HepG2 (cell line): ENCODE data around the gene AFDN. TPM values are rescaled to one million over a fixed set of nuclear protein-coding genes. Genes with fewer than 3 reads are reported as not detected.

ENCODE experiments used
- AGO2 ChIP-seq: fragments of 200-400 bp; formaldehyde crosslinking; optimal IDR thresholded peaks from 2 replicates; pipeline ENCODE3; 2017; ENCODE audit warnings: mild to moderate bottlenecking, low read depth, low read length, moderate library complexity
- ARID2 ChIP-seq: sonication (generic); formaldehyde crosslinking; IDR thresholded peaks from 2 replicates; pipeline ENCODE4 v1.8.1; 2022; ENCODE audit warnings: mild to moderate bottlenecking, missing genetic modification reagents, borderline replicate concordance
- DNMT3B ChIP-seq: conservative IDR thresholded peaks from 2 replicates; pipeline ENCODE4 v1.6.1; 2016; ENCODE audit warnings: missing biosample characterization, control low read depth
- FOXC1 ChIP-seq: sonication (generic); formaldehyde crosslinking; IDR thresholded peaks from 2 replicates; pipeline ENCODE4 v1.8.0; 2022; ENCODE audit warnings: mild to moderate bottlenecking, missing genetic modification reagents, borderline replicate concordance
- HOXA7 ChIP-seq: sonication (generic); formaldehyde crosslinking; IDR thresholded peaks from 2 replicates; pipeline ENCODE4 v1.8.1; 2022; ENCODE audit warnings: mild to moderate bottlenecking, missing genetic modification reagents, moderate library complexity
- MEIS2 ChIP-seq: sonication (generic); formaldehyde crosslinking; IDR thresholded peaks from 2 replicates; pipeline ENCODE4 v1.9.0; 2021; ENCODE audit warnings: mild to moderate bottlenecking, missing genetic modification reagents
- NFATC3 ChIP-seq: sonication (generic); formaldehyde crosslinking; IDR thresholded peaks from 2 replicates; pipeline ENCODE4 v1.5.1; 2020; ENCODE audit warnings: mild to moderate bottlenecking, missing genetic modification reagents
- NR3C1 ChIP-seq: sonication (generic); formaldehyde crosslinking; IDR thresholded peaks from 2 replicates; pipeline ENCODE4 v1.4.0; 2020; ENCODE audit warnings: missing genetic modification reagents
- PHF20 ChIP-seq: sonication (generic); formaldehyde crosslinking; IDR thresholded peaks from 2 replicates; pipeline ENCODE4 v1.5.0; 2020; ENCODE audit warnings: mild to moderate bottlenecking, missing genetic modification reagents
- POLR2A ChIP-seq, 2 experiments: IDR thresholded peaks; 2 replicates each; pipeline ENCODE4 v1.6.1; 2011; ENCODE audit warnings: low read depth in 2 of 2, low read length in 2 of 2, mild to moderate bottlenecking in 1 of 2, moderate library complexity in 1 of 2; ENCODE audit not compliant: insufficient read depth in 1 of 2
- SIX1 ChIP-seq: sonication (generic); formaldehyde crosslinking; IDR thresholded peaks from 2 replicates; pipeline ENCODE4 v1.4.0; 2020; ENCODE audit warnings: missing genetic modification reagents, borderline replicate concordance
- SMAD1 ChIP-seq: sonication (generic); formaldehyde crosslinking; IDR thresholded peaks from 2 replicates; pipeline ENCODE4 v1.4.0; 2020; ENCODE audit warnings: missing genetic modification reagents, low read depth, mild to moderate bottlenecking, borderline replicate concordance
- SOX6 ChIP-seq, 2 experiments: fragments of 450-650 bp in 1 of 2; sonication (generic) in 1 of 2; formaldehyde crosslinking in 1 of 2; IDR thresholded peaks; 2 replicates each; pipeline versions ENCODE4 v1.4.0 to v1.6.1; 2017 to 2020; ENCODE audit warnings: antibody characterized with exemption in 1 of 2, mild to moderate bottlenecking in 1 of 2, missing genetic modification reagents in 1 of 2
- SSRP1 ChIP-seq: IDR thresholded peaks from 2 replicates; pipeline ENCODE4 v1.6.1; 2016; ENCODE audit warnings: control low read depth
- ZHX1 ChIP-seq: sonication (generic); formaldehyde crosslinking; IDR thresholded peaks from 2 replicates; pipeline ENCODE4 v1.8.1; 2022; ENCODE audit warnings: low read depth, mild to moderate bottlenecking, missing genetic modification reagents
- ZNF138 ChIP-seq: sonication (generic); formaldehyde crosslinking; IDR thresholded peaks from 2 replicates; pipeline ENCODE4 v1.5.0; 2020; ENCODE audit warnings: mild to moderate bottlenecking, low read depth, missing genetic modification reagents
- ZNF274 ChIP-seq: sonication (generic); formaldehyde crosslinking; IDR thresholded peaks from 2 replicates; pipeline ENCODE4 v1.5.1; 2020; ENCODE audit warnings: mild to moderate bottlenecking, missing genetic modification reagents
- ZNF281 ChIP-seq: sonication (generic); formaldehyde crosslinking; IDR thresholded peaks from 2 replicates; pipeline ENCODE4 v1.4.0; 2020; ENCODE audit warnings: missing genetic modification reagents, borderline replicate concordance
- ZNF296 ChIP-seq: sonication (generic); formaldehyde crosslinking; conservative IDR thresholded peaks from 2 replicates; pipeline ENCODE4 v1.5.0; 2020; ENCODE audit warnings: mild to moderate bottlenecking, missing genetic modification reagents
- ZNF34 ChIP-seq: sonication (generic); formaldehyde crosslinking; IDR thresholded peaks from 2 replicates; pipeline ENCODE4 v1.4.0; 2020; ENCODE audit warnings: mild to moderate bottlenecking, missing genetic modification reagents, borderline replicate concordance
- ZNF354B ChIP-seq: sonication (generic); formaldehyde crosslinking; IDR thresholded peaks from 2 replicates; pipeline ENCODE4 v1.8.0; 2022; ENCODE audit warnings: mild to moderate bottlenecking, missing genetic modification reagents
- ZNF431 ChIP-seq: sonication (generic); formaldehyde crosslinking; IDR thresholded peaks from 2 replicates; pipeline ENCODE4 v1.9.0; 2022; ENCODE audit warnings: missing genetic modification reagents, low read depth, mild to moderate bottlenecking, borderline replicate concordance
- ZNF577 ChIP-seq: sonication (generic); formaldehyde crosslinking; IDR thresholded peaks from 2 replicates; pipeline ENCODE4 v1.4.0; 2020; ENCODE audit warnings: mild to moderate bottlenecking, low read depth, missing genetic modification reagents, borderline replicate concordance
- polyA plus RNA-seq, 8 experiments: library from polyadenylated mRNA; depleted of rRNA in 3 of 8; stranded (reverse) in 7 of 8; unstranded in 1 of 8; fragments of >200 nt; fragmentation: Illumina TruSeq in 4 of 8; extraction: Trizol in 4 of 8; gene quantifications; 2 replicates each; pipeline versions ENCODE4 v1.2.1 to v1.2.3, GENCODE V29; 2011 to 2016; ENCODE audit warnings: low read depth in 4 of 8, missing spikeins in 1 of 8, mixed read lengths in 1 of 8; ENCODE audit not compliant: insufficient read depth in 1 of 8
- total RNA-seq, 5 experiments: library from RNA; depleted of rRNA; stranded (reverse); fragments of >200 nt; fragmentation: Illumina TruSeq; extraction: Trizol; gene quantifications; 2 replicates each; pipeline ENCODE4 v1.2.3, GENCODE V29; 2016; ENCODE audit warnings: low read depth in 1 of 5
- TF ChIP-seq, protein P1 (sequence below): IDR thresholded peaks from 2 replicates; pipeline ENCODE4 v1.6.1; 2016; ENCODE audit warnings: mild to moderate bottlenecking, missing biosample characterization, missing genetic modification reagents
- TF ChIP-seq, protein P2 (sequence below): sonication (generic); formaldehyde crosslinking; IDR thresholded peaks from 2 replicates; pipeline ENCODE4 v1.8.1; 2023; ENCODE audit warnings: missing genetic modification reagents, mild to moderate bottlenecking, borderline replicate concordance

The AFDN gene
- total and polyA plus RNA-seq, 2 of the 13 experiments (the other 11 are each of a cell fraction or from before 2014, with no cell fraction given) = 136 to 151 TPM

DNA sequence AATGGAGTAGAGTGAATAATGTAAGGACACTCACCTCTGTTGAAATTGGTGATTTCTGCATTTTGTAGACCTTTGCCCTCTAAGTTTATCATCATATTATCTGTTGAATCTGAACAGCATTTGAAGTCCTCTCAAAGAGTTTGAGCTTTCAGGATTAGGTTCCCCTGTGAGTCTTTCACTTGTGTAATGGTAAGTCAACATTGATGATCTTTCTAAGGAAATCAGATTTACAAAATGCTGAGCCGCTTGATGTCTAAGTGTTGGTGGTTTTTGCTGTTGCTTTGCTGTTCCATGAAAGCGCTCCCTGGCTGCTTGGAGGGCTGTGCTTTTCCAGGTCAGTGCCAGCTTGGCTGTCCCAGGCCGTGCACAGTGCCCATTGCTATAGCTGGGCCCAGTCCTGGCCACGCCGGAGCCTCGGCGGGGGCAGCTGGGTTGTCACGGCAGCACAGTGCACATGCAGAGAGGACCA lies 136.9 kb downstream of the AFDN start (continued):
- TF ChIP-seq HOXA7 = no peak
- TF ChIP-seq ZNF34 = no peak; the same call in 1 of the 2 replicates
- TF ChIP-seq ZNF431 (CRISPR knock-in tag) = no peak
- TF ChIP-seq NR3C1 (CRISPR knock-in tag) = no peak
- no peak for TF ChIP-seq ZNF577 (CRISPR knock-in tag)
- TF ChIP-seq, protein P1, sequence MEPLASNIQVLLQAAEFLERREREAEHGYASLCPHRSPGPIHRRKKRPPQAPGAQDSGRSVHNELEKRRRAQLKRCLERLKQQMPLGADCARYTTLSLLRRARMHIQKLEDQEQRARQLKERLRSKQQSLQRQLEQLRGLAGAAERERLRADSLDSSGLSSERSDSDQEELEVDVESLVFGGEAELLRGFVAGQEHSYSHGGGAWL (CRISPR knock-in tag) = 0 out of 2 replicates have a peak, but pooled peaks have one; percentile 31
- TF ChIP-seq ZNF296 (CRISPR knock-in tag) = no peak
- no peak for TF ChIP-seq FOXC1 (CRISPR knock-in tag)
- TF ChIP-seq AGO2 = peak; percentile 36
- no peak for TF ChIP-seq SMAD1
- peak; percentile 50; the same call in 1 of the 2 replicates for TF ChIP-seq ZHX1 (CRISPR knock-in tag)
- TF ChIP-seq ARID2 = 0 out of 2 replicates have a peak, but pooled peaks have one; percentile 25
- TF ChIP-seq POLR2A (IDR thresholded peaks at IDR 0.05; ENCODE audit: insufficient read depth in 1 of 2, low read depth in 2 of 2, low read length in 2 of 2) = no peak
- TF ChIP-seq ZNF138 (CRISPR knock-in tag) = no peak
- TF ChIP-seq ZNF281 (CRISPR knock-in tag) = peak; percentile 66; the same call in 1 of the 2 replicates
- TF ChIP-seq, protein P2, sequence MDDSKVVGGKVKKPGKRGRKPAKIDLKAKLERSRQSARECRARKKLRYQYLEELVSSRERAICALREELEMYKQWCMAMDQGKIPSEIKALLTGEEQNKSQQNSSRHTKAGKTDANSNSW (CRISPR knock-in tag) = no peak
- no peak for TF ChIP-seq MEIS2 (CRISPR knock-in tag)
- TF ChIP-seq ZNF354B (CRISPR knock-in tag) = no peak
- TF ChIP-seq SIX1 (CRISPR knock-in tag) = peak; percentile 91
- TF ChIP-seq PHF20 (CRISPR knock-in tag) = no peak
- no peak; the same call in 1 of the 2 replicates for TF ChIP-seq ZNF274 (CRISPR knock-in tag)
- TF ChIP-seq DNMT3B (CRISPR knock-in tag) = no peak
- TF ChIP-seq SSRP1 (CRISPR knock-in tag) = no peak
- no peak for TF ChIP-seq NFATC3 (CRISPR knock-in tag)
- TF ChIP-seq SOX6 (IDR thresholded peaks at IDR 0.05) = no peak
- TF ChIP-seq SOX6 (CRISPR knock-in tag; IDR thresholded peaks at IDR 0.05) = peak; percentile 78
